Putamen (tissue), 1 donor: Measurements from ENCODE around the gene VPS13D.
A peak's percentile ranks its signal among the peaks of the same experiment; 100 is the strongest.

Experiments
- DNase-seq: peaks from one replicate; pipeline ENCODE4 v3.0.0-alpha.2; 2016; ENCODE audit warnings: low spot score

The VPS13D gene

GRCh38 chr1:12553963-12554362, 324.1 kb downstream of the VPS13D start:
- no peak for DNase-seq

- DNase-seq = no peak
These were observed 324.9 kb downstream of the VPS13D start for GRCh38 chr1:12554521-12555305.

- DNase-seq = no peak
These were observed 325.9 kb downstream of the VPS13D start for GRCh38 chr1:12555411-12556367.

- peak; percentile 42 for DNase-seq
These were observed 326.6 kb downstream of the VPS13D start for GRCh38 chr1:12556368-12556930.

- no peak for DNase-seq
These were observed 327.4 kb downstream of the VPS13D start for GRCh38 chr1:12556957-12557935.

GRCh38 chr1:12561121-12561520, 331.3 kb downstream of the VPS13D start:
- DNase-seq = no peak
